Medulla oblongata (tissue), 1 donor: Measurements from ENCODE around the gene ABCB8.

ENCODE experiments used
- DNase-seq: peaks from one replicate; pipeline ENCODE4 v3.0.0-alpha.2; 2015; ENCODE audit errors: extremely low spot score

The ABCB8 gene

GRCh38 chr7:151085691-151086620 is 57.7 kb downstream of the ABCB8 start, which contains the start of gene AGAP3:
AGAP3 (plus strand) TSS chr7:151086475; CDS start chr7:151086742, 267 bp downstream.
- peak; percentile 91 for DNase-seq

- DNase-seq, result peak; percentile 17
Measured at GRCh38 chr7:151086802-151087244, 58.6 kb downstream of the ABCB8 start.

GRCh38 chr7:151087245-151088018 is 59.2 kb downstream of the ABCB8 start:
- DNase-seq, result peak; percentile 67

- DNase-seq, result no peak
Measured at GRCh38 chr7:151088019-151088855, 60.0 kb downstream of the ABCB8 start.

GRCh38 chr7:151088856-151089699 is 60.8 kb downstream of the ABCB8 start:
- DNase-seq, result peak; percentile 74

GRCh38 chr7:151089893-151090730 is 61.9 kb downstream of the ABCB8 start:
- no peak for DNase-seq

GRCh38 chr7:151091003-151091402 is 62.8 kb downstream of the ABCB8 start:
- no peak for DNase-seq

GRCh38 chr7:151091431-151091830 is 63.2 kb downstream of the ABCB8 start:
- no peak for DNase-seq

GRCh38 chr7:151091988-151092387 is 63.7 kb downstream of the ABCB8 start:
- no peak for DNase-seq

GRCh38 chr7:151093748-151094147 is 65.5 kb downstream of the ABCB8 start:
- DNase-seq, result no peak

- DNase-seq, result no peak
Measured at GRCh38 chr7:151094675-151095074, 66.4 kb downstream of the ABCB8 start.

- no peak for DNase-seq
Measured at GRCh38 chr7:151095123-151095797, 67.0 kb downstream of the ABCB8 start.

GRCh38 chr7:151095828-151096475 is 67.7 kb downstream of the ABCB8 start:
- DNase-seq, result no peak
